ENCODE measurements around the gene CRYL1.

CRYL1 gene

DNA sequence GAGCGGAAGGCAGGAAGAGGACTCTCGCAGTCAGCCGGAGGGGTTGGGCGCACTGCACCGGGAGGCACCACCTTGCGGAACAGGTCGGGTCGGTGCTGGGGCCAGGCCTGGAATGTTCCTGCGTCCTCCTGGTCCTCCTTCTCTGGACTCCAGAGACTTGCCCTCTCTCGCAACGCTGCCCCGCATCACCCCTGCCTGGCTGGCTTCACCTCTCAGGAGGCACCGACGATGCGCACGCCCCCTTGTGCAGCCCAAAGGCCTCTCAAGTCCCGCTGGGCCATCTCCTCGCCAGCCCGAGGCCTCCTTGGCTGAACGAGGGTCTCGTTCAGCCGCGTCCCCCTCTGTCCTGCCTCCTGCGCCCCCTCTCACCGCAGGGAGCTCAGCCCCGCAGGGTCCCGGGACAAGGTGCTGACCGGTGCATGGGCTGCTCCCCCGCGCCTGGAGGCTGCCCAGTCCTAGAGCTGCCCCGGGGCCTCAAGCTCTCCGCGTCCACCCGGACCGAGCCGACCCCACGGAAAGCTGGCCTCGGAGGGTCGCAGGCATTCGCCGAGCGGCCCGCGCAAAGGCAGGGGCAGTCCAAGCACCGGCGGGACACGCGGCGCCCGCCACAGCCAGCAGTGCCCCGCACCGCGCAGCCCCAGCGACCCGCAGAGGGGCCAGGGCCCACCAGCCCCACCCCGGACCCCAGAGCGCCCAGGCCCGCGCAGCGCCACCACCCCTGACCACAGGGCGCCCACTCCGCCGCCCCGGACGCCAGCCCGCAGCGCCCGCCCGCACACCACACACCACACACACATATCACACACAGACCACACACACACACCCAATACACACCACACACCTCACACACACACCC, 133.8 kb downstream of the CRYL1 start:
- no peak for DNase-seq (ENCODE audit: low read depth)
- no peak overlapping the region for H3K4me3 ChIP-seq (ENCODE audit: low read depth, low read length)
- TF ChIP-seq, protein P1, sequence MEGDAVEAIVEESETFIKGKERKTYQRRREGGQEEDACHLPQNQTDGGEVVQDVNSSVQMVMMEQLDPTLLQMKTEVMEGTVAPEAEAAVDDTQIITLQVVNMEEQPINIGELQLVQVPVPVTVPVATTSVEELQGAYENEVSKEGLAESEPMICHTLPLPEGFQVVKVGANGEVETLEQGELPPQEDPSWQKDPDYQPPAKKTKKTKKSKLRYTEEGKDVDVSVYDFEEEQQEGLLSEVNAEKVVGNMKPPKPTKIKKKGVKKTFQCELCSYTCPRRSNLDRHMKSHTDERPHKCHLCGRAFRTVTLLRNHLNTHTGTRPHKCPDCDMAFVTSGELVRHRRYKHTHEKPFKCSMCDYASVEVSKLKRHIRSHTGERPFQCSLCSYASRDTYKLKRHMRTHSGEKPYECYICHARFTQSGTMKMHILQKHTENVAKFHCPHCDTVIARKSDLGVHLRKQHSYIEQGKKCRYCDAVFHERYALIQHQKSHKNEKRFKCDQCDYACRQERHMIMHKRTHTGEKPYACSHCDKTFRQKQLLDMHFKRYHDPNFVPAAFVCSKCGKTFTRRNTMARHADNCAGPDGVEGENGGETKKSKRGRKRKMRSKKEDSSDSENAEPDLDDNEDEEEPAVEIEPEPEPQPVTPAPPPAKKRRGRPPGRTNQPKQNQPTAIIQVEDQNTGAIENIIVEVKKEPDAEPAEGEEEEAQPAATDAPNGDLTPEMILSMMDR (IDR thresholded peaks at IDR 0.05; ENCODE audit: insufficient read depth, low read depth, low read length, missing control alignments) = no peak

DNA sequence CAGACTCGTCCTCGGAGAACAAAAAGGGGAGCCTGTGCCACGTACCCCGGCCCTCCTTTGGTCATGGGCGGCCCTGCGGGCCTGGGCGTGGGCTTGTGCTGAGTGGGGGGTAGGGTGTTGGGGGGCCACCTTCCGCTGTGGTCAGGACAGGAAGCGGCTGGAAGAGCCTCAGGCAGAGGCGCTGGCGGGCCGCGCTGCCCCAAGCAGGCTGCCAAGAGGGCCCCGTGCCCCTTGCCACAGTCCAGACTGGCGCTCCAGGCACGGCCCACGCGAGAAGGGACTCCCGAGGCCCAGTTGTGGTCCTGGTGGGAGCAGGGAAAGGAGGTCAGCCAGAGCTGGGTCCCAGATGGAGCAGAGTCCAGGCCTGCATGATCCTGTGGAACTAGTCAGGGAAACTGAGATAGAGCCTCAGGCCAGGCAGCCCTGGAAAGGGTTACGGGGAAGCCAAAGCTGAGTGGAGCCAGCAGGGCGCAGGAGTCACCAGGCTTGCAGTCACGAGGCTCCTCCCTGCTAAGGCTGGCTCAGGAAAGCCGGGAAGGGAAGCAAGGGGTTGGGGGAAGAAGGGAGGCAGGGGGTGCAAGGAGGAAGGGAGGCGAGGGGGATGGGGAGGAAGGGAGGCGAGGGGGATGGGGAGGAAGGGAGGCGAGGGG, 135.0 kb downstream of the CRYL1 start:
- no peak overlapping the region for H3K4me3 ChIP-seq (ENCODE audit: low read depth, low read length)
- DNase-seq (ENCODE audit: low read depth) = no peak
- TF ChIP-seq, protein P1 (IDR thresholded peaks at IDR 0.05; ENCODE audit: insufficient read depth, low read depth, low read length, missing control alignments) = no peak

DNA sequence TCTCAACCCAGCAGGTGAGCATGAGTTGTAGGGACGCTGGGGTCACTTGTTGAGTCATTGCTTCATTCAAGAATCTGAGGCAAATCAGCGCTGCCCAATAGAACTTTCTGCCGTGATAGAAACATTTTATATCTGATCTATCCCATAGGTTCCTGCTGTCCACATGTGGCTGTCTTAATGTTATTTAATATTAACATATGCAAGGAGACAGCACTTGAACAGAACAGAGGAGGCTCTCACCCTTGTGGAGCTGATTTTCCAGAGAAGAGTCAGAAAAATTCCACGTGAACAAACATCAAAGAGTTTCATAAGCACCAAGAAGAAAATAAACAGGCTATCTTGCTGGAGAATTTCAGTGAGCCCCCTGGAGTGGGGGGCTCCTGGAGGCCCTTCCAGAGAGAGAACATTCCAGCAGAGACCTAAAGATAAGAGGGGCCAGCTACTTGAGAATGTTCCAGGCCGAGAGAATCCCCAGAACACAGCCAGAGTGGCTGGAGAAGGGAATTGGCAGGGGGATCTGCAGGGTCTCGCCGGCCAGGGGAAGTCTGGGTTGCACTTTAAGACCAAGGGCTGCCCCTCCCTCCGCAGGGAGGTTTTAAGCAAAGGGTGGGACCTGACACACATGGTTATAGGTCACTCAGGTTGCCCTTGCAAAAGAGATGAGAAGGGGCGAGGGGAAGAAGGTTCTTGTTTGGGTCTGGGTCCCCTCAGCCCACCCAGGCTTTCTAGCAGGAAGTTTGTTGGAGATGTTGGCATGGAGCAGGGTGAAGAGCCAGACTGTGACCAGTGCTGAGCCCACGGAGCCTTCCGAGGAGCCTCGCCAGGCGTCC, 135.7 kb downstream of the CRYL1 start:
- TF ChIP-seq, protein P1 (IDR thresholded peaks at IDR 0.05; ENCODE audit: insufficient read depth, low read depth, low read length, missing control alignments) = no peak
- H3K4me3 ChIP-seq (ENCODE audit: low read depth, low read length) = no peak overlapping the region
- DNase-seq (ENCODE audit: low read depth) = no peak

DNA sequence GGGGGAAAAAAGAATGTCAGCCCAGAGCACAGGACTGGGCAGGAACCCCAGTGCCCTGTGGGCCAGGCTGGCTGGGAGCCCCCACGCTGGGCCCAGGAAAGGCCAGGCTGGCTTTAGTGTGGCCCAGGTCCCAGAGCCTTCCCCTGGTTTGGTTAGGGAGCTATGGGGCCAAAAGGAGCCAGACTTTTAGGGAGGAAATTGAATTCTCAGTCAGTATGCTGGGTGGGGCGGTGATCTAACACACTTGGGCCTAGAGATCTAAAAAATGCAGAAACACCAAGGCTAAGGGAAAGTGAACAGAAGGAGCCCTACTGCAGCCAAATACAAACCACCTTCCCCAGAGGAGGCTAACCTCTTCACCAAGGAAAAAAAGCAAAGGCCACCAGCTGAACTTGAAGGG, 137.5 kb downstream of the CRYL1 start:
- TF ChIP-seq, protein P1 (IDR thresholded peaks at IDR 0.05; ENCODE audit: insufficient read depth, low read depth, low read length, missing control alignments) = no peak
- H3K4me3 ChIP-seq (ENCODE audit: low read depth, low read length) = no peak overlapping the region
- no peak for DNase-seq (ENCODE audit: low read depth)

DNA sequence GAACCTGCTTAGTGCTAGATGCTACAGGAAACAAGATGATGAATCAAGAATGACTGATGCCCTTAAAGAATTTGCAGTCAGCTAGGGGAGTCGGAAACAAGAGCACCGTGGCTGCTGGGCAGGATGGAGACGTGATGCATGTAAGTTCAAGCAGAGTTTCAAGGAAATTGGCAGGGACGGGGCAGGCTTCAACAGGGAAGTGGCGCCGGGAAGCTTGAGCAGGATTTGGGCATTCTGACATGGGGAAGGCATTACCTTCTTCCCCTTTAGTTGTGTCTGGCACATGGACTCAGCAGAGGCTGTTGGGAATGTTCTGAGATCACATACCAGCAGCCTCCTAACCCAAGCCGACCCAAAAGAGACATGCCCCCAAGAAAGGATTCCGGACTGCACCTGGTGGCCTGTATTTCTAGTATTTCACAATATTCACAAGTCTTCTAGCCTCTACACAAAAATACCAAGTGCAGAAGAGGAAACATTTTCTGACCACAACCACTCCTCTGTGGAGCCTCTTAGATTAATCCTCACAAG, 138.2 kb downstream of the CRYL1 start:
- no peak for DNase-seq (ENCODE audit: low read depth)
- TF ChIP-seq, protein P1 (IDR thresholded peaks at IDR 0.05; ENCODE audit: insufficient read depth, low read depth, low read length, missing control alignments) = no peak
- no peak overlapping the region for H3K4me3 ChIP-seq (ENCODE audit: low read depth, low read length)

DNA sequence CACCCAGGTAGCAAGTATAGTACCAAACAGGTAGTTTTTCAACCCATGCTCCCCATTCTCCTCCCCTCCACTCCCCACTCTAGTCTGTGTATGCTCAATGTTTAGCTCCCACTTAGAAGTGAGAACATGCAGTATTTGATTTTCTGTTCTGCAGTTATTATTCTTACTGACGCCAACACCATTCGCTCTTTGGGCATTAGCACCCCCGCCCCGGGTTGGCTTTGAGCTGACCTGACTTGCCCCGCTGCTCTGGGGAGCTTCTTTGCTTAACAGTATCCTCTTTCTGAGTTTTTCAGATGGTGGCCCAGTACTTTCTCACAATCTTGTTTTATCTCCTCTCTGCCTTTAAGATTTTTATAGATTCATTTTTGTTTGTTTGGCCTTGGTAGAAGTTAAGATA, 138.7 kb downstream of the CRYL1 start:
- H3K4me3 ChIP-seq (ENCODE audit: low read depth, low read length) = no peak overlapping the region
- DNase-seq (ENCODE audit: low read depth) = no peak
- TF ChIP-seq, protein P1 (IDR thresholded peaks at IDR 0.05; ENCODE audit: insufficient read depth, low read depth, low read length, missing control alignments) = no peak
